GM12874 (cell line): Measurements from ENCODE around the gene TLR4.

Experiments used
- TF ChIP-seq, protein P1 (sequence below): IDR thresholded peaks from 2 replicates; pipeline ENCODE4 v1.5.1; 2011; ENCODE audit warnings: low read depth, mild to moderate bottlenecking, control low read depth, low read length, moderate library complexity; ENCODE audit not compliant: insufficient read depth

Gene TLR4

GRCh38 chr9:117720555-117720954 lies 16.4 kb downstream of the TLR4 start:
- TF ChIP-seq, protein P1, sequence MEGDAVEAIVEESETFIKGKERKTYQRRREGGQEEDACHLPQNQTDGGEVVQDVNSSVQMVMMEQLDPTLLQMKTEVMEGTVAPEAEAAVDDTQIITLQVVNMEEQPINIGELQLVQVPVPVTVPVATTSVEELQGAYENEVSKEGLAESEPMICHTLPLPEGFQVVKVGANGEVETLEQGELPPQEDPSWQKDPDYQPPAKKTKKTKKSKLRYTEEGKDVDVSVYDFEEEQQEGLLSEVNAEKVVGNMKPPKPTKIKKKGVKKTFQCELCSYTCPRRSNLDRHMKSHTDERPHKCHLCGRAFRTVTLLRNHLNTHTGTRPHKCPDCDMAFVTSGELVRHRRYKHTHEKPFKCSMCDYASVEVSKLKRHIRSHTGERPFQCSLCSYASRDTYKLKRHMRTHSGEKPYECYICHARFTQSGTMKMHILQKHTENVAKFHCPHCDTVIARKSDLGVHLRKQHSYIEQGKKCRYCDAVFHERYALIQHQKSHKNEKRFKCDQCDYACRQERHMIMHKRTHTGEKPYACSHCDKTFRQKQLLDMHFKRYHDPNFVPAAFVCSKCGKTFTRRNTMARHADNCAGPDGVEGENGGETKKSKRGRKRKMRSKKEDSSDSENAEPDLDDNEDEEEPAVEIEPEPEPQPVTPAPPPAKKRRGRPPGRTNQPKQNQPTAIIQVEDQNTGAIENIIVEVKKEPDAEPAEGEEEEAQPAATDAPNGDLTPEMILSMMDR: no peak

- TF ChIP-seq, protein P1: no peak
These were observed 16.8 kb downstream of the TLR4 start for GRCh38 chr9:117720987-117721386.

- TF ChIP-seq, protein P1: no peak
These were observed 18.0 kb downstream of the TLR4 start for GRCh38 chr9:117722108-117722761.

- TF ChIP-seq, protein P1: no peak
These were observed 19.9 kb downstream of the TLR4 start for GRCh38 chr9:117723986-117724625.

DNA sequence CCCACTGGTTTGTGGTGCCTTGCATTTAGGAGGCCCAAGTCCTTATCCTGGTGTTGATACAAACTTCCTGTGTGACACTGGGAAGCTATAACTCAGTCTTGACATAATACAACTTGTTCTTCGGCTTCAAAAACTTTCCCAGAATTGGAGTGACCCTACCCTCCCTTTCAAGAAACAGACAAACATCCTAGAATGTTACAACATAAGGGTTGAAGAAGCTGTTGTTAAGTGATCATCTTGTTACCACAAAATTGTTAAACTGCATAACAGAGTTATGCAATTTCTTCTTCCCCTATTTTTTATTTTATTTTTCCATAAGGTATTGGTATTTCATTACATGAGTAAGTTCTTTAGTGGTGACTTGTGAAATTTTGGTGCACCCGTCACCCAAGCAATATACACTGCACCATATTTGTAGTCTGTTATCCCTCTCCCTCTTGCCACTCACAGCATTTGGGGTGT lies 21.3 kb downstream of the TLR4 start:
- TF ChIP-seq, protein P1: no peak

- TF ChIP-seq, protein P1: no peak
These were observed 25.2 kb downstream of the TLR4 start for GRCh38 chr9:117729375-117729774.

DNA sequence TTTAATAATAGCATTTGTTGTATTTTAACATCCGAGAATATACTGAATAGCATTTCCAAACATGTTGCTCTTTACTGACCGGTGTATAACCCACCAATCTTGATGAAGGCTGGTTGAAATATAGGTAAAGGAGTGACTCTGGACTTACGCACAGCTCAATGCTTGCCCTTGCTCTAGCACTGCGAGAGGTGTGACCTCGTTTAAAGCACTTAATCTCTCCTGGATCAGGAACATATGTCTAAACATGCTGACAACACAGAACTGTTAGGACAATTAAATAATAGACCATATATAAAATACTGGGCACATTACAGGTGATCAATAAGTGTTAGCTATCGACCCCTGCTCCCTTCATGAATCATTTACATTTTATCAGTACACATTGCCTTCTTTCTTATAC lies 28.3 kb downstream of the TLR4 start:
- TF ChIP-seq, protein P1: no peak
